A673 (cell line): ENCODE results near the gene ZNF821. TPM values are rescaled to one million over a fixed set of nuclear protein-coding genes. Genes with fewer than 3 reads are reported as not detected.

Experiments
- BruUV-seq: library from RNA; stranded (reverse); fragments of 400-500 nt; replicated peaks from 2 replicates; lab custom pipeline; 2021; lab: Mats Ljungman, UMichigan
- CTCF ChIA-PET: fragments of 300-600 bp; sonication (Branson Sonifier 250); formaldehyde crosslinking; loops from one replicate; lab custom pipeline; 2022; ENCODE audit warnings: antibody characterized with exemption; lab: Charles Lee
- POLR2A ChIA-PET: fragments of 300-600 bp; sonication (Branson Sonifier 250); formaldehyde crosslinking; loops from one replicate; lab custom pipeline; 2022; ENCODE audit warnings: antibody characterized with exemption; ENCODE audit not compliant: low non-redundant PET; lab: Charles Lee
- DNase-seq: peaks from one replicate; pipeline ENCODE4 v3.0.0-alpha.2; 2015; ENCODE audit warnings: low spot score
- H3K27ac ChIP-seq: fragments of 200-600 bp; sonication (generic); 2 replicates; pipeline ENCODE4 v1.5.1; 2016; ENCODE audit warnings: mixed run types, low read depth, mild to moderate bottlenecking, mixed read lengths, antibody characterized with exemption, low read length; ENCODE audit not compliant: poor library complexity, severe bottlenecking
- H3K27me3 ChIP-seq: fragments of 200-600 bp; sonication (generic); replicated peaks from 2 replicates; pipeline ENCODE4 v1.6.1; 2017; ENCODE audit warnings: mixed run types, low read depth, mild to moderate bottlenecking, mixed read lengths, antibody characterized with exemption, low read length; ENCODE audit not compliant: insufficient read depth, poor library complexity
- H3K36me3 ChIP-seq: fragments of 200-600 bp; sonication (generic); 2 replicates; pipeline ENCODE4 v1.6.1; 2016; ENCODE audit warnings: mixed run types, mild to moderate bottlenecking, mixed read lengths, antibody characterized with exemption, low read length; ENCODE audit not compliant: insufficient read depth, poor library complexity, severe bottlenecking
- H3K4me1 ChIP-seq: fragments of 200-600 bp; sonication (generic); 2 replicates; pipeline ENCODE4 v1.6.1; 2017; ENCODE audit warnings: mixed run types, mild to moderate bottlenecking, mixed read lengths, antibody characterized with exemption, low read length; ENCODE audit not compliant: insufficient read depth, poor library complexity, severe bottlenecking
- H3K4me3 ChIP-seq: fragments of 200-600 bp; sonication (generic); 2 replicates; pipeline ENCODE4 v1.5.1; 2016; ENCODE audit warnings: low read depth, mixed run types, mild to moderate bottlenecking, mixed read lengths, low read length; ENCODE audit not compliant: poor library complexity, severe bottlenecking
- H3K9me3 ChIP-seq: fragments of 200-600 bp; sonication (generic); 2 replicates; pipeline ENCODE4 v1.6.1; 2016; ENCODE audit warnings: mixed run types, low read depth, mild to moderate bottlenecking, mixed read lengths, antibody characterized with exemption, low read length; ENCODE audit not compliant: poor library complexity, severe bottlenecking
- EZH2 ChIP-seq: fragments of 200-600 bp; sonication (generic); IDR thresholded peaks from 2 replicates; pipeline ENCODE4 v1.6.1; 2017; ENCODE audit warnings: borderline replicate concordance, low read depth, mild to moderate bottlenecking, mixed read lengths, antibody characterized with exemption, low read length; ENCODE audit not compliant: poor library complexity, severe bottlenecking
- intact Hi-C: fragments of 100-400 bp; cut with micrococcal nuclease; formaldehyde crosslinking; loops from one replicate; pipeline ENCODE4 v1.10.0; 2022; ENCODE audit not compliant: unreplicated experiment
- total RNA-seq: library from RNA; stranded (reverse); gene quantifications from 2 replicates; pipeline ENCODE4 v1.2.3, GENCODE V29; 2021
- TF ChIP-seq, protein P1 (sequence below): fragments of 300-800, 200-600 bp; sonication (generic); conservative IDR thresholded peaks from 2 replicates; pipeline ENCODE4 v1.5.1; 2017; ENCODE audit warnings: low read depth, mild to moderate bottlenecking, antibody characterized with exemption, low read length, moderate library complexity, mixed read lengths

ZNF821 gene
- total RNA-seq, 1 experiment from 2014 or later: 11.1 TPM

- no peaks in the 10 kb centered on the region for H3K27me3 ChIP-seq
- CTCF ChIA-PET: no interaction called here
- no peak overlapping the region for H3K4me3 ChIP-seq
- peaks cover 5% of the 10 kb centered on the region for H3K36me3 ChIP-seq
- no peaks in the 10 kb centered on the region for H3K9me3 ChIP-seq
- H3K27ac ChIP-seq: no peak overlapping the region
- POLR2A ChIA-PET: no interaction called here
- no peaks in the 10 kb centered on the region for H3K4me1 ChIP-seq
- intact Hi-C loops: no loop called here
- BruUV-seq: no TSS peak
- TF ChIP-seq, protein P1, sequence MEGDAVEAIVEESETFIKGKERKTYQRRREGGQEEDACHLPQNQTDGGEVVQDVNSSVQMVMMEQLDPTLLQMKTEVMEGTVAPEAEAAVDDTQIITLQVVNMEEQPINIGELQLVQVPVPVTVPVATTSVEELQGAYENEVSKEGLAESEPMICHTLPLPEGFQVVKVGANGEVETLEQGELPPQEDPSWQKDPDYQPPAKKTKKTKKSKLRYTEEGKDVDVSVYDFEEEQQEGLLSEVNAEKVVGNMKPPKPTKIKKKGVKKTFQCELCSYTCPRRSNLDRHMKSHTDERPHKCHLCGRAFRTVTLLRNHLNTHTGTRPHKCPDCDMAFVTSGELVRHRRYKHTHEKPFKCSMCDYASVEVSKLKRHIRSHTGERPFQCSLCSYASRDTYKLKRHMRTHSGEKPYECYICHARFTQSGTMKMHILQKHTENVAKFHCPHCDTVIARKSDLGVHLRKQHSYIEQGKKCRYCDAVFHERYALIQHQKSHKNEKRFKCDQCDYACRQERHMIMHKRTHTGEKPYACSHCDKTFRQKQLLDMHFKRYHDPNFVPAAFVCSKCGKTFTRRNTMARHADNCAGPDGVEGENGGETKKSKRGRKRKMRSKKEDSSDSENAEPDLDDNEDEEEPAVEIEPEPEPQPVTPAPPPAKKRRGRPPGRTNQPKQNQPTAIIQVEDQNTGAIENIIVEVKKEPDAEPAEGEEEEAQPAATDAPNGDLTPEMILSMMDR: no peak
- no peak for TF ChIP-seq EZH2
- DNase-seq: no peak
These were observed 10.8 kb downstream of the ZNF821 start for GRCh38 chr16:71873199-71873598.

DNA sequence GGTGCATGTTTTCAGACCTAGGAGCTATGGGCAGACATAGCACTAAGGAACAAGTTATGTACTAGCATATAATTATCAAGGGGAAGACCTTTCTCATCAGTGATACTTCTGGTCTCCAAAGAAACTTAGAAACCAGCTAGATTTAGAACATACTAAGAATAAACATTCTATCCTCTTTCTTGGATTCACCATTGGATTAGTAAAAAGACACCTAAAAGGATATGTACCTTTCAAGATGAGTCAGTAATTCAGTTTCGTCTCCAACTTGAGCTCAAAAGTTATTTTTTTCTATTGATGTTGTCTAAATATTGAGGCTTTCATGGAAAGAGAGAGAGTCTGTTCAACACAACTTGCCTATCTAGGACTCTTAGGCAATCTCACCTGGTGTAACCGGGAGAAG lies 13.2 kb downstream of the ZNF821 start:
- H3K27ac ChIP-seq: no peak overlapping the region
- DNase-seq: no peak
- H3K27me3 ChIP-seq: no peaks in the 10 kb centered on the region
- ChIA-PET CTCF (no interaction called here), POLR2A (no interaction called here)
- TF ChIP-seq, protein P1: no peak
- no peak for TF ChIP-seq EZH2
- H3K9me3 ChIP-seq: no peaks in the 10 kb centered on the region
- H3K4me3 ChIP-seq: no peak overlapping the region
- intact Hi-C loops: no loop called here
- peaks cover 13% of the 10 kb centered on the region for H3K36me3 ChIP-seq
- no TSS peak for BruUV-seq
- no peaks in the 10 kb centered on the region for H3K4me1 ChIP-seq

- Histone ChIP-seq H3K4me1 (no peaks in the 10 kb centered on the region), H3K27ac (no peak overlapping the region), H3K9me3 (no peaks in the 10 kb centered on the region), H3K4me3 (no peak overlapping the region), H3K27me3 (no peaks in the 10 kb centered on the region), H3K36me3 (peaks cover 18% of the 10 kb centered on the region)
- no TSS peak for BruUV-seq
- TF ChIP-seq, protein P1: no peak
- TF ChIP-seq EZH2: no peak
- no peak for DNase-seq
- ChIA-PET CTCF (no interaction called here), POLR2A (no interaction called here)
- intact Hi-C loops: no loop called here
These were observed 14.9 kb downstream of the ZNF821 start for GRCh38 chr16:71869089-71869488.
